ENCODE results near the gene FBXW11. TPM values are rescaled to one million over a fixed set of nuclear protein-coding genes. Genes with fewer than 3 reads are reported as not detected.

The FBXW11 gene
- total and polyA plus RNA-seq, 3 donors from 2014 or later, result 46.3 to 61.8 (median 60.6) TPM

- Histone ChIP-seq H3K4me3 (no peak overlapping the region), H3K27ac (no peak overlapping the region), H3K36me3 (ENCODE audit: low read depth, missing control alignments) (no peaks in the 10 kb centered on the region), H3K9me3 (no peaks in the 10 kb centered on the region), H3K27me3 (no peaks in the 10 kb centered on the region), H3K4me1 (no peaks in the 10 kb centered on the region)
- no peak for DNase-seq
- intact Hi-C loops (cut with DNase I; ENCODE audit: low total_unique reads), result no loop called here
- no peak for TF ChIP-seq CTCF (IDR thresholded peaks at IDR 0.05)
- TF ChIP-seq POLR2A (IDR thresholded peaks at IDR 0.05), result no peak
- WGBS, 2 donors, result 91 to 92% methylated on average over 6 of the region's 6 CpGs
Observed at GRCh38 chr5:171984748-171985419, 21.6 kb downstream of the FBXW11 start.

- Histone ChIP-seq H3K4me1 (no peaks in the 10 kb centered on the region), H3K36me3 (ENCODE audit: low read depth, missing control alignments) (no peaks in the 10 kb centered on the region), H3K4me3 (no peak overlapping the region), H3K9me3 (no peaks in the 10 kb centered on the region), H3K27ac (no peak overlapping the region), H3K27me3 (no peaks in the 10 kb centered on the region)
- WGBS, 2 donors, result 94 to 95% methylated on average over 2 of the region's 2 CpGs
- DNase-seq, result no peak
- intact Hi-C loops (cut with DNase I; ENCODE audit: low total_unique reads), result no loop called here
- TF ChIP-seq POLR2A (IDR thresholded peaks at IDR 0.05), result no peak
- TF ChIP-seq CTCF (IDR thresholded peaks at IDR 0.05), result no peak
Observed at GRCh38 chr5:171981847-171982246, 24.6 kb downstream of the FBXW11 start.

- intact Hi-C loops (cut with DNase I; ENCODE audit: low total_unique reads), result no loop called here
- no peak for TF ChIP-seq CTCF (IDR thresholded peaks at IDR 0.05)
- no peak for TF ChIP-seq POLR2A (IDR thresholded peaks at IDR 0.05)
- whole genome bisulfite sequencing, 2 donors, result 93 to 97% methylated on average over 3 of the region's 3 CpGs
- no peaks in the 10 kb centered on the region for H3K27me3 ChIP-seq
- no peak overlapping the region for H3K4me3 ChIP-seq
- H3K4me1 ChIP-seq, result peaks cover under 1% of the 10 kb centered on the region
- no peak overlapping the region for H3K27ac ChIP-seq
- DNase-seq, result no peak
- H3K9me3 ChIP-seq, result no peaks in the 10 kb centered on the region
- H3K36me3 ChIP-seq (ENCODE audit: low read depth, missing control alignments), result no peaks in the 10 kb centered on the region
Observed at GRCh38 chr5:171980792-171981191, 25.6 kb downstream of the FBXW11 start.

GRCh38 chr5:171979606-171980005 lies 26.8 kb downstream of the FBXW11 start:
- intact Hi-C loops (cut with DNase I; ENCODE audit: low total_unique reads), result no loop called here
- Histone ChIP-seq H3K27me3 (no peaks in the 10 kb centered on the region), H3K4me1 (peaks cover 10% of the 10 kb centered on the region), H3K9me3 (no peaks in the 10 kb centered on the region), H3K27ac (no peak overlapping the region), H3K4me3 (no peak overlapping the region), H3K36me3 (ENCODE audit: low read depth, missing control alignments) (no peaks in the 10 kb centered on the region)
- DNase-seq, result no peak
- TF ChIP-seq CTCF (IDR thresholded peaks at IDR 0.05) (no peak), POLR2A (IDR thresholded peaks at IDR 0.05) (no peak)
- WGBS, 2 donors, result 95% methylated on average over 8 of the region's 8 CpGs

- H3K9me3 ChIP-seq, result no peaks in the 10 kb centered on the region
- no peak overlapping the region for H3K4me3 ChIP-seq
- WGBS, 2 donors, result 89 to 91% methylated on average over 4 of the region's 4 CpGs
- DNase-seq, result no peak
- no peaks in the 10 kb centered on the region for H3K27me3 ChIP-seq
- no peak overlapping the region for H3K27ac ChIP-seq
- intact Hi-C loops (cut with DNase I; ENCODE audit: low total_unique reads), result no loop called here
- TF ChIP-seq CTCF (IDR thresholded peaks at IDR 0.05) (no peak), POLR2A (IDR thresholded peaks at IDR 0.05) (no peak)
- H3K4me1 ChIP-seq, result peaks cover 10% of the 10 kb centered on the region
- no peaks in the 10 kb centered on the region for H3K36me3 ChIP-seq (ENCODE audit: low read depth, missing control alignments)
Observed at GRCh38 chr5:171978519-171978918, 27.9 kb downstream of the FBXW11 start.
